Spleen (tissue), 11 donors: ENCODE measurements around the gene FGR. TPM values are rescaled to one million over a fixed set of nuclear protein-coding genes. Genes with fewer than 3 reads are reported as not detected.

Experiments used
- DNase-seq: peaks from one replicate; pipeline ENCODE4 v3.0.0-alpha.2; 2020
- H3K27ac ChIP-seq, 8 donors: fragments of 200-600 bp; sonication (generic) in 7 of 8; 1 replicate in 4 of 8; 2 replicates in 4 of 8; pipeline versions ENCODE4 v1.5.0 to v1.8.0; 2016 to 2021; ENCODE audit warnings: inconsistent platforms in 4 of 8, mild to moderate bottlenecking in 4 of 8, moderate library complexity in 1 of 8
- H3K27me3 ChIP-seq, 7 donors: fragments of 200-600 bp; sonication (generic) in 6 of 7; replicated peaks in 1 of 7; 1 replicate in 4 of 7; 2 replicates in 3 of 7; pipeline versions ENCODE4 v1.5.0 to v1.8.0; 2016 to 2021; ENCODE audit warnings: inconsistent platforms in 3 of 7, mild to moderate bottlenecking in 1 of 7
- H3K36me3 ChIP-seq, 6 donors: fragments of 200-600 bp; sonication (generic) in 5 of 6; 1 replicate in 4 of 6; 2 replicates in 2 of 6; pipeline versions ENCODE4 v1.5.0 to v1.8.0; 2016 to 2021; ENCODE audit warnings: inconsistent platforms in 2 of 6
- H3K4me1 ChIP-seq, 6 donors: fragments of 200-600 bp; sonication (generic) in 5 of 6; 1 replicate in 3 of 6; 2 replicates in 3 of 6; pipeline versions ENCODE4 v1.5.0 to v1.8.0; 2016 to 2021; ENCODE audit warnings: inconsistent platforms in 3 of 6
- H3K4me3 ChIP-seq, 8 donors: fragments of 200-600 bp; sonication (generic) in 7 of 8; 1 replicate in 4 of 8; 2 replicates in 4 of 8; pipeline versions ENCODE4 v1.5.0 to v1.8.0; 2016 to 2021; ENCODE audit warnings: inconsistent platforms in 4 of 8, mild to moderate bottlenecking in 4 of 8, moderate library complexity in 2 of 8
- H3K9me3 ChIP-seq, 8 donors: fragments of 200-600 bp; sonication (generic) in 7 of 8; 1 replicate in 4 of 8; 2 replicates in 4 of 8; pipeline versions ENCODE4 v1.5.0 to v1.8.0; 2016 to 2021; ENCODE audit warnings: inconsistent platforms in 4 of 8
- POLR2A ChIP-seq, 3 donors: fragments of 450-650 bp; IDR thresholded peaks; one replicate each; pipeline ENCODE4 v1.5.1; 2017; ENCODE audit warnings: antibody characterized with exemption in 3 of 3, mild to moderate bottlenecking in 1 of 3
- POLR2AphosphoS5 ChIP-seq, 3 donors: sonication (generic); formaldehyde crosslinking; IDR thresholded peaks; one replicate each; pipeline ENCODE4 v1.5.1; 2017; ENCODE audit warnings: antibody characterized with exemption in 3 of 3
- whole genome bisulfite sequencing, 5 donors: extraction: QIAGEN DNeasy Blood & Tissue Kit in 3 of 5; methylation state at CpG; one replicate each; pipeline versions ENCODE4 v1.1.5 to v1.1.7; 2013 to 2018; 5-methylcytosine and 5-hydroxymethylcytosine counted together
- intact Hi-C: fragments of 100-400 bp; cut with DNase I; formaldehyde crosslinking; loops from one replicate; pipeline ENCODE4 v1.15.0; 2023; ENCODE audit warnings: low total_unique reads
- polyA plus RNA-seq, 3 donors: library from polyadenylated mRNA; stranded (reverse); fragments of 200-250 nt; gene quantifications; one replicate each; pipeline ENCODE4 v1.2.1, GENCODE V29; 2013
- total RNA-seq, 7 donors: library from RNA; depleted of rRNA in 3 of 7; stranded (reverse); fragments of >200 nt in 3 of 7; fragmentation: NEBNext Ultra II Directional in 4 of 7; extraction: Animal tissue kit (Norgen Biotek cat#: 25700) in 4 of 7; gene quantifications; one replicate each; pipeline versions ENCODE4 v1.1.0 to v1.2.1, GENCODE V29; 2016 to 2021
- TF ChIP-seq, protein P1 (sequence below), 11 experiments: fragments of 200-600 bp in 7 of 11; fragments of 450-650 bp in 4 of 11; sonication (generic) in 4 of 11; IDR thresholded peaks in 8 of 11; conservative IDR thresholded peaks in 3 of 11; 1 replicate in 7 of 11; 2 replicates in 4 of 11; pipeline versions ENCODE4 v1.4.0 to v1.8.0; 2016 to 2021; ENCODE audit warnings: antibody characterized with exemption in 11 of 11, inconsistent platforms in 4 of 11, mild to moderate bottlenecking in 1 of 11
- donor health status: healthy with polysubstance abuse.
- donor health status: DM: no; HTN: no; CAD: no; lungs with moderate emphysema.
- donor health status: DM: no; HTN: no; CAD: no.
- donor health status: Bipolar disorder and iron deficiency.
- donor health status: healthy.
- donor health status: DM: no; HTN: no; CAD: no.
- donor health status: DM: yes; HTN: yes; CAD: no.

Gene FGR
- total and polyA plus RNA-seq, 10 donors = 44.7 to 249 (median 121) TPM

DNA sequence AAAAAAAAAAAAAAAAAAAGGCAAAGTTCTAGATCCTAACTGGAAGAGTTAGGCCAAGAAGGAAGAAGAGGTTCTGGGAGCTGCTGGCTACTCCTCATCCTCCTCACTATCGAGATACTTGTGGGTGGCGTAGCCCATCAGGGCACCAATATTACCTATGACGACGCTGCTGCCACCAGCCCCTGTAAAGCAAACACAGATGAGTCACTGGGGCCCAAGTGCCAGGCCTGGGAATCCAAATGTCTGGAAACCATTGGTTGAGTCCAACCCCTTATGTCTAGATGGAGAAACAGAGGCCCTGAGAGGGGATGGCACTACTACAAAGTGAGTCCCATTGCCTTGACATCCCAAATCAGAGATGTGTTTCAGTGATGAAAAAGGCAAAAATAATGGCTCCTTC lies 31.3 kb upstream of the FGR start:
- H3K36me3 ChIP-seq = peaks cover 0 to 38% (median 0%) of the 10 kb centered on the region in 6 donors
- WGBS, 5 donors = 92 to 98% (median 95%) methylated on average over 4 of the region's 4 CpGs
- no peak for DNase-seq
- H3K4me1 ChIP-seq = peaks cover 24 to 59% (median 50%) of the 10 kb centered on the region in 6 donors
- H3K9me3 ChIP-seq = no peaks in the 10 kb centered on the region
- TF ChIP-seq POLR2A (IDR thresholded peaks at IDR 0.05) (no peak), POLR2AphosphoS5 (IDR thresholded peaks at IDR 0.05) (no peak)
- TF ChIP-seq, protein P1, sequence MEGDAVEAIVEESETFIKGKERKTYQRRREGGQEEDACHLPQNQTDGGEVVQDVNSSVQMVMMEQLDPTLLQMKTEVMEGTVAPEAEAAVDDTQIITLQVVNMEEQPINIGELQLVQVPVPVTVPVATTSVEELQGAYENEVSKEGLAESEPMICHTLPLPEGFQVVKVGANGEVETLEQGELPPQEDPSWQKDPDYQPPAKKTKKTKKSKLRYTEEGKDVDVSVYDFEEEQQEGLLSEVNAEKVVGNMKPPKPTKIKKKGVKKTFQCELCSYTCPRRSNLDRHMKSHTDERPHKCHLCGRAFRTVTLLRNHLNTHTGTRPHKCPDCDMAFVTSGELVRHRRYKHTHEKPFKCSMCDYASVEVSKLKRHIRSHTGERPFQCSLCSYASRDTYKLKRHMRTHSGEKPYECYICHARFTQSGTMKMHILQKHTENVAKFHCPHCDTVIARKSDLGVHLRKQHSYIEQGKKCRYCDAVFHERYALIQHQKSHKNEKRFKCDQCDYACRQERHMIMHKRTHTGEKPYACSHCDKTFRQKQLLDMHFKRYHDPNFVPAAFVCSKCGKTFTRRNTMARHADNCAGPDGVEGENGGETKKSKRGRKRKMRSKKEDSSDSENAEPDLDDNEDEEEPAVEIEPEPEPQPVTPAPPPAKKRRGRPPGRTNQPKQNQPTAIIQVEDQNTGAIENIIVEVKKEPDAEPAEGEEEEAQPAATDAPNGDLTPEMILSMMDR (IDR thresholded peaks at IDR 0.05 in 8 of 11, conservative IDR thresholded peaks at IDR 0.05 in 3 of 11) = no peak
- H3K27me3 ChIP-seq = no peaks in the 10 kb centered on the region
- H3K27ac ChIP-seq = no peak overlapping the region
- H3K4me3 ChIP-seq = no peak overlapping the region
- intact Hi-C loops = no loop called here

- Histone ChIP-seq H3K27ac (no peak overlapping the region), H3K36me3 (peaks cover 0 to 38% (median 0%) of the 10 kb centered on the region in 6 donors), H3K9me3 (no peaks in the 10 kb centered on the region), H3K27me3 (no peaks in the 10 kb centered on the region), H3K4me1 (peaks cover 29 to 59% (median 50%) of the 10 kb centered on the region in 6 donors), H3K4me3 (no peak overlapping the region)
- TF ChIP-seq, protein P1 (IDR thresholded peaks at IDR 0.05 in 8 of 11, conservative IDR thresholded peaks at IDR 0.05 in 3 of 11) = no peak
- TF ChIP-seq POLR2AphosphoS5 (IDR thresholded peaks at IDR 0.05) = no peak
- TF ChIP-seq POLR2A (IDR thresholded peaks at IDR 0.05) = no peak
- intact Hi-C loops = no loop called here
- DNase-seq = no peak
- 85 to 91% (median 86%) methylated on average over 9 of the region's 9 CpGs for WGBS, 5 donors
These were observed 30.1 kb upstream of the FGR start for GRCh38 chr1:27665016-27665651.

DNA sequence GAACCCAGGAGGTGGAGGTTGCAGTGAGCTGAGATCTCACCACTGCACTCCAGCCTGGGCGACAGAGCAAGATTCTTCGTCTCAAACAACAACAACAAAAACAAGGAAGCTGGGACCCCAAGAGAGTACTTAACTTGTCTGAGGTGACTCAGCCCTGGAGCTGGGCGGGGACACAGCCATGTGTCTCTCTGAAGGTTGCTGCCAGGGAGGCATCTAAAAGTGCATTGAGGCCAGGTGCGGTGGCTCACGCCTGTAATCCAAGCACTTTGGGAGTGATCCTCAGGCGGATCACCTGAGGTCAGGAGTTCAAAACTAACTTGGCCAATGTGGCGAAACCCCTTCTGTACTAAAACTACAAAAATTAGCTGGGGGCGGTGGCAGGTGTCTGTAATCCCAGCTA lies 29.3 kb upstream of the FGR start:
- intact Hi-C loops = loop anchor here (5.0 kb wide), 1 partner anchor 262 kb away; no protein-coding TSS in a partner anchor
- Histone ChIP-seq H3K36me3 (peaks cover 0 to 38% (median 0%) of the 10 kb centered on the region in 6 donors), H3K27ac (no peak overlapping the region), H3K9me3 (no peaks in the 10 kb centered on the region), H3K4me3 (no peak overlapping the region), H3K4me1 (peaks cover 25 to 59% (median 47%) of the 10 kb centered on the region in 6 donors), H3K27me3 (no peaks in the 10 kb centered on the region)
- WGBS, 5 donors = 66 to 80% (median 76%) methylated on average over 8 of the region's 8 CpGs
- no peak for DNase-seq
- no peak for TF ChIP-seq POLR2A (IDR thresholded peaks at IDR 0.05)
- TF ChIP-seq, protein P1 (IDR thresholded peaks at IDR 0.05 in 8 of 11, conservative IDR thresholded peaks at IDR 0.05 in 3 of 11) = no peak
- no peak for TF ChIP-seq POLR2AphosphoS5 (IDR thresholded peaks at IDR 0.05)

DNA sequence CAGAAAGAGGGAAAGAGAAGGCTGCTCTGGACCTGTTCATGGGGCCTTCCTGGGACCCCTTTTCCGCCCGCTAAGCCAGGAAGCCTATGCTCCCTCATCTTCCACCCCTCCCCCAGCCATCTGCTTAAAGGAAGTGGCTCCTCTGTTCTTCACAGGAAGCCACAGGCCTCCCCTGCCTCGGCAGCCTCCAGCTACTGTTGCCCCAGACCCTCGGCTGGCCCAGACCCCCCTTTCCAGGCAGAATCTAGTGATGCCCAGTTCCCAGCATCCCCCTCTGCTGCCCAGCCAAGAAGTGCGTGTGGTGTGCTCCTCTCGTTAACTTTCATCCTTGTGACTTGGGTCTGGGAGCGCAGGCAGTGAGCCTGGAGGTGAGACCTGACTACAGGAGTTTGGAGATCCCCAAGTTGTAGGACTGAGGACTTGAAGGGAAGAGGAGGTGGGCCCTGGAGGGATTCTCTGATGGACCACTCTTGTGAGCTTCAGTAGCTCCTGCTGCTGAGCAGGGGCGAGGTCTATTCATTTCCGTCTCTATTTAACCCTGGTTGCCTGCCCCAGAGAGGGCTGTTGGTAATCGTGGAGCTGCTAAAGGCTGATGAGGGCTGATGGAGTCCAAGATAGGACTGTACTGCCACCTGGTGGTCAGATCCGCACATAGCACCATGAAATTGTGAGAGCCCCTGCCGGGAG lies 27.9 kb upstream of the FGR start:
- Histone ChIP-seq H3K27me3 (no peaks in the 10 kb centered on the region), H3K9me3 (no peaks in the 10 kb centered on the region), H3K36me3 (peaks cover 0 to 29% (median 0%) of the 10 kb centered on the region in 6 donors), H3K27ac (peak overlapping the region; percentile 77 to 99 (median 88)), H3K4me1 (peaks cover 34 to 62% (median 52%) of the 10 kb centered on the region in 6 donors), H3K4me3 (peak overlapping the region in 2 of 8 donors; percentile 10 to 53)
- peak; percentile 92 for DNase-seq
- TF ChIP-seq POLR2AphosphoS5 (IDR thresholded peaks at IDR 0.05) = peak; percentile 60 to 64 (median 63)
- TF ChIP-seq POLR2A (IDR thresholded peaks at IDR 0.05) = no peak
- TF ChIP-seq, protein P1 (IDR thresholded peaks at IDR 0.05 in 8 of 11, conservative IDR thresholded peaks at IDR 0.05 in 3 of 11) = peak; percentile 82 to 98 (median 92)
- intact Hi-C loops = loop anchor here (2.0 to 5.0 kb wide), 2 partner anchors 54 to 261 kb away; no protein-coding TSS in a partner anchor
- 4 to 20% (median 9%) methylated on average over 12 of the region's 12 CpGs for WGBS, 5 donors
